ENCODE measurements around the gene BFSP2. TPM values are rescaled to one million over a fixed set of nuclear protein-coding genes. Genes with fewer than 3 reads are reported as not detected.
"Not testable (repeated sequence)": the region's sequence is repeated elsewhere in the genome, so short reads cannot be mapped to it uniquely, and the experiment has no call there.

Gene BFSP2
- polyA plus RNA-seq, 1 experiment: not detected

- Histone ChIP-seq H3K27me3 (ENCODE audit: control insufficient read depth, insufficient read depth, low read length) (no peaks in the 10 kb centered on the region), H3K4me3 (ENCODE audit: low read depth, low read length) (no peak overlapping the region), H3K36me3 (ENCODE audit: control insufficient read depth, insufficient read depth, low read length) (no peaks in the 10 kb centered on the region)
- ChIA-PET POLR2A (no interaction called here), CTCF (interaction anchor here (0.7 to 1.2 kb wide), 3 partner anchors 29 to 84 kb away, joined by 3 to 4 read pairs (median 3); no protein-coding TSS in a partner anchor)
- no peak for TF ChIP-seq CTCF (IDR thresholded peaks at IDR 0.05; ENCODE audit: insufficient read depth, low read depth, low read length)
- no peak for DNase-seq (ENCODE audit: low read depth)
Observed at GRCh38 chr3:133490468-133491351, 90.9 kb downstream of the BFSP2 start.

GRCh38 chr3:133491481-133492059 lies 91.7 kb downstream of the BFSP2 start:
- POLR2A ChIA-PET: no interaction called here
- DNase-seq (ENCODE audit: low read depth): no peak
- no peak for TF ChIP-seq CTCF (IDR thresholded peaks at IDR 0.05; ENCODE audit: insufficient read depth, low read depth, low read length)
- Histone ChIP-seq H3K4me3 (ENCODE audit: low read depth, low read length) (no peak overlapping the region), H3K36me3 (ENCODE audit: control insufficient read depth, insufficient read depth, low read length) (no peaks in the 10 kb centered on the region), H3K27me3 (ENCODE audit: control insufficient read depth, insufficient read depth, low read length) (no peaks in the 10 kb centered on the region)
- CTCF ChIA-PET: interaction anchor here (0.7 kb wide), 1 partner anchor 78 kb away, joined by 4 read pairs; no protein-coding TSS in a partner anchor

DNA sequence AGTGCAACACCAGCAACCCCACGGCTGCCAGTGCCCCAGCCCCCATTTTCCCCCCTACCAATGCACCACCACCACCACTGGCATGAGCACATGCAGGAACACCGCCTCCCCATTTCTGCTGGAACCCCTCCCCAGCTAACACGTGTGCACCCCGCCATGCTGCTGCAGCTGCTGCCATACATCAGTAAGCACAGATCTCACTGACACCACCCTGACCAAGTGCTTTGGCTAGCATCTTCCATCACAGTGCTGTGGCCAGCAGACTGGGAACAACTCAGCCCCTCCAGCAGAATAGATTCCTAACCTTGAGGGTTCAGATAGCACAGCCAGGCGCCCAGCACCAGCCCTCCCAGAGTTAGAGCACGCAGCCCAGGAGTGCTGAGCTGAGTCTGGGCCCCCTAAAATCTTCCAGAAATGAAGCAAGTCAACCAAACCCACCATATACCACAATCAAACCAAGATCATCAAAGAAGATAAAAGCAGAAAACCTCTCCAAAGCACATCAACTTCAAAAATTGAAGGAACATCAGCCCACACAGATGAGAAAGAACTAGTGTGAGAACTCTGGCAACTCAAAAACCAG lies 92.4 kb downstream of the BFSP2 start:
- no peak for DNase-seq (ENCODE audit: low read depth)
- POLR2A ChIA-PET: no interaction called here
- no peak for TF ChIP-seq CTCF (IDR thresholded peaks at IDR 0.05; ENCODE audit: insufficient read depth, low read depth, low read length)
- Histone ChIP-seq H3K4me3 (ENCODE audit: low read depth, low read length) (no peak overlapping the region), H3K36me3 (ENCODE audit: control insufficient read depth, insufficient read depth, low read length) (no peaks in the 10 kb centered on the region), H3K27me3 (ENCODE audit: control insufficient read depth, insufficient read depth, low read length) (no peaks in the 10 kb centered on the region)
- CTCF ChIA-PET: interaction anchor here (1.1 kb wide), 1 partner anchor 11 kb away, joined by 3 read pairs; no protein-coding TSS in a partner anchor

- H3K27me3 ChIP-seq (ENCODE audit: control insufficient read depth, insufficient read depth, low read length): no peaks in the 10 kb centered on the region
- no peak overlapping the region for H3K4me3 ChIP-seq (ENCODE audit: low read depth, low read length)
- CTCF ChIA-PET: interaction anchor here (0.7 to 1.6 kb wide), 3 partner anchors 10 to 81 kb away, joined by 3 to 4 read pairs (median 4); no protein-coding TSS in a partner anchor
- POLR2A ChIA-PET: no interaction called here
- TF ChIP-seq CTCF (IDR thresholded peaks at IDR 0.05; ENCODE audit: insufficient read depth, low read depth, low read length): peak; percentile 28; the same call in 1 of the 2 replicates
- no peak for DNase-seq (ENCODE audit: low read depth)
- H3K36me3 ChIP-seq (ENCODE audit: control insufficient read depth, insufficient read depth, low read length): no peaks in the 10 kb centered on the region
Observed at GRCh38 chr3:133494469-133494868, 94.6 kb downstream of the BFSP2 start.

GRCh38 chr3:133502542-133502941 lies 102.7 kb downstream of the BFSP2 start:
- DNase-seq (ENCODE audit: low read depth); H3K4me3 ChIP-seq (ENCODE audit: low read depth, low read length); H3K27me3 ChIP-seq (ENCODE audit: control insufficient read depth, insufficient read depth, low read length); H3K36me3 ChIP-seq (ENCODE audit: control insufficient read depth, insufficient read depth, low read length); POLR2A ChIA-PET: not testable (repeated sequence)
- CTCF ChIA-PET: interaction anchor here (1.0 kb wide), 1 partner anchor 9 kb away, joined by 3 read pairs; no protein-coding TSS in a partner anchor

Measured in BJ (cell line).